HCT116 (cell line): Measurements from ENCODE around the gene PAXIP1. TPM values are rescaled to one million over a fixed set of nuclear protein-coding genes. Genes with fewer than 3 reads are reported as not detected.
A peak's percentile ranks its signal among the peaks of the same experiment; 100 is the strongest.

Experiments used
- ATAC-seq: fragments of 200-7000 bp; cut with Tn5 transposase; 2 replicates; pipeline ENCODE4 v1.9.1; 2020; ENCODE audit warnings: mild to moderate bottlenecking, moderate library complexity
- BruUV-seq: library from RNA; stranded (reverse); fragments of 400-500 nt; replicated peaks from 2 replicates; lab custom pipeline; 2021; lab: Mats Ljungman, UMichigan
- CTCF ChIA-PET: fragments of 300-600 bp; sonication (Branson Sonifier 250); formaldehyde crosslinking; loops from one replicate; lab custom pipeline; 2021; ENCODE audit warnings: antibody characterized with exemption; lab: Charles Lee
- POLR2A ChIA-PET: fragments of 300-600, 350-600 bp; sonication (Branson Sonifier 250); formaldehyde crosslinking; loops from one replicate; lab custom pipeline; 2021; ENCODE audit warnings: antibody characterized with exemption; lab: Charles Lee
- RAD21 ChIA-PET, 2 experiments: fragments of 300-600 bp; sonication (Branson Sonifier 250); formaldehyde crosslinking; loops; one replicate each; lab custom pipeline; 2023; ENCODE audit warnings: low total read pairs in 2 of 2; ENCODE audit not compliant: uncharacterized antibody in 2 of 2, unreplicated experiment in 2 of 2, low non-redundant PET in 1 of 2; lab: Charles Lee
- DNase-seq: peaks from one replicate; pipeline ENCODE4 v3.0.0-alpha.2; 2010; ENCODE audit warnings: low read depth, low spot score
- H2AFZ ChIP-seq: fragments of 200-600 bp; shearing (Covaris generic), sonication (generic); 2 replicates; pipeline ENCODE4 v1.6.1; 2017; ENCODE audit warnings: low read depth, mixed run types, mixed read lengths, antibody characterized with exemption, low read length; ENCODE audit not compliant: poor library complexity, severe bottlenecking
- H3K27ac ChIP-seq: 2 replicates; pipeline ENCODE4 v1.5.1; 2012; ENCODE audit warnings: low read depth, low read length
- H3K27me3 ChIP-seq: fragments of 200-600 bp; sonication (generic); 2 replicates; pipeline ENCODE4 v1.6.1; 2016; ENCODE audit warnings: mixed run types, low read length, mixed read lengths; ENCODE audit not compliant: insufficient read depth
- H3K36me3 ChIP-seq, 2 experiments: fragments of 200-500 bp in 1 of 2; fragments of 200-600 bp in 1 of 2; sonication (Bioruptor generic) in 1 of 2; sonication (generic) in 1 of 2; 2 replicates each; pipeline versions ENCODE4 v1.5.1 to v1.6.1; 2014 to 2016; ENCODE audit warnings: low read length in 2 of 2, inconsistent platforms in 1 of 2, mixed read lengths in 1 of 2, mixed run types in 1 of 2; ENCODE audit not compliant: insufficient read depth in 2 of 2, control insufficient read depth in 1 of 2
- H3K4me1 ChIP-seq, 2 experiments: fragments of 200-600 bp in 1 of 2; sonication (generic) in 1 of 2; 2 replicates each; pipeline versions ENCODE4 v1.5.1 to v1.6.1; 2012 to 2017; ENCODE audit warnings: low read length in 2 of 2, inconsistent platforms in 1 of 2, mild to moderate bottlenecking in 1 of 2, mixed read lengths in 1 of 2, mixed run types in 1 of 2, moderate library complexity in 1 of 2; ENCODE audit not compliant: insufficient read depth in 2 of 2, control insufficient read depth in 1 of 2
- H3K4me2 ChIP-seq: fragments of 200-600 bp; sonication (generic); 2 replicates; pipeline ENCODE4 v1.6.1; 2017; ENCODE audit warnings: mixed run types, low read length, mixed read lengths
- H3K4me3 ChIP-seq, 2 experiments: fragments of 200-600 bp in 1 of 2; sonication (generic) in 1 of 2; replicated peaks in 1 of 2; 2 replicates each; pipeline ENCODE4 v1.5.1; 2011 to 2016; ENCODE audit warnings: low read length in 2 of 2, control low read depth in 1 of 2, low read depth in 1 of 2, mild to moderate bottlenecking in 1 of 2, mixed read lengths in 1 of 2, mixed run types in 1 of 2
- H3K79me2 ChIP-seq: fragments of 200-600 bp; sonication (generic); 2 replicates; pipeline ENCODE4 v1.6.1; 2017; ENCODE audit warnings: mild to moderate bottlenecking, mixed run types, low read length, moderate library complexity, mixed read lengths; ENCODE audit not compliant: insufficient read depth
- H3K9ac ChIP-seq: fragments of 200-600 bp; sonication (generic); 2 replicates; pipeline ENCODE4 v1.6.1; 2016; ENCODE audit warnings: low read length, mixed read lengths
- H3K9me2 ChIP-seq: fragments of 200-600 bp; sonication (generic), shearing (Covaris generic); 2 replicates; pipeline ENCODE4 v1.6.1; 2017; ENCODE audit warnings: mixed run types, mild to moderate bottlenecking, moderate library complexity; ENCODE audit not compliant: insufficient read depth
- H3K9me3 ChIP-seq, 2 experiments: fragments of 200-500 bp in 1 of 2; fragments of 200-600 bp in 1 of 2; sonication (Bioruptor generic) in 1 of 2; sonication (generic) in 1 of 2; 2 replicates each; pipeline ENCODE4 v1.6.1; 2014 to 2017; ENCODE audit warnings: low read length in 2 of 2, mixed read lengths in 2 of 2, inconsistent platforms in 1 of 2, low read depth in 1 of 2, mild to moderate bottlenecking in 1 of 2, mixed run types in 1 of 2, moderate library complexity in 1 of 2; ENCODE audit not compliant: control insufficient read depth in 1 of 2, insufficient read depth in 1 of 2
- H4K20me1 ChIP-seq: fragments of 200-600 bp; sonication (generic), shearing (Covaris generic); 2 replicates; pipeline ENCODE4 v1.6.1; 2017; ENCODE audit warnings: mixed run types, mild to moderate bottlenecking, moderate library complexity; ENCODE audit not compliant: insufficient read depth
- EZH2 ChIP-seq: fragments of 200-600 bp; sonication (generic); IDR thresholded peaks from 2 replicates; pipeline ENCODE4 v1.6.1; 2017; ENCODE audit warnings: antibody characterized with exemption, mixed run types
- RAD21 ChIP-seq: IDR thresholded peaks from 2 replicates; pipeline ENCODE4 v1.6.1; 2012; ENCODE audit warnings: low read depth, mild to moderate bottlenecking
- YY1 ChIP-seq: IDR thresholded peaks from 2 replicates; pipeline ENCODE4 v1.6.1; 2011; ENCODE audit warnings: low read length, low read depth, moderate library complexity, mild to moderate bottlenecking; ENCODE audit not compliant: insufficient replicate concordance; ENCODE audit errors: extremely low read depth
- intact Hi-C: fragments of 100-400 bp; cut with micrococcal nuclease; formaldehyde crosslinking; loops from 2 replicates; pipeline ENCODE4 v1.10.0; 2022
- total RNA-seq: library from RNA; stranded (reverse); gene quantifications from one replicate; pipeline ENCODE4 v1.2.1, GENCODE V29; 2021; ENCODE audit not compliant: unreplicated experiment
- TF ChIP-seq, protein P1 (sequence below): IDR thresholded peaks from 2 replicates; pipeline ENCODE4 v1.6.1; 2012; ENCODE audit warnings: low read depth
- TF ChIP-seq, protein P2 (sequence below), 3 experiments: fragments of 200-600 bp in 1 of 3; sonication (generic) in 1 of 3; IDR thresholded peaks in 2 of 3; conservative IDR thresholded peaks in 1 of 3; 2 replicates each; pipeline ENCODE4 v1.5.1; 2012 to 2017; ENCODE audit warnings: low read depth in 2 of 3, low read length in 2 of 3, antibody characterized with exemption in 1 of 3, borderline replicate concordance in 1 of 3, control low read depth in 1 of 3, mild to moderate bottlenecking in 1 of 3, mixed read lengths in 1 of 3, mixed run types in 1 of 3, moderate library complexity in 1 of 3; ENCODE audit not compliant: insufficient read depth in 1 of 3

PAXIP1 gene
- total RNA-seq, 1 experiment from 2014 or later = 20.4 TPM

DNA sequence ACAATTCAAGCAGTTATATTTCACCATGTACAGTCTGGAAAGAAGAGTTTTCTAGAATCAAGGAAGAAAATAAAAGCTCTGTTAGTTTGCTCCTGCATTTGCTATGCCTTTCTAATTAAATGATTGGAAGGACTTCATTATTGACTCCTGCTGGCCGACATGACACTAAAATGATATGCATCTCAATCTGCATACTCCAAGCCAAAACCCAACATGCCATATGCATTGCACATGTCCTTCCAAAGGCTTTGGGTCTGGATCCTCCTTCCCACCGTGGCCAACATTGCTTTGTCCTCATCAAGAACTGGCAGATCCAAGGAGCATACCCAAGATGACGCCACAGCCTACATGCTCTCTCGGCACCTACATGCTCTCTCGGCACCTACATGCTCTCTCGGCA is 46.5 kb downstream of the PAXIP1 start (continued):
- TF ChIP-seq, protein P1, sequence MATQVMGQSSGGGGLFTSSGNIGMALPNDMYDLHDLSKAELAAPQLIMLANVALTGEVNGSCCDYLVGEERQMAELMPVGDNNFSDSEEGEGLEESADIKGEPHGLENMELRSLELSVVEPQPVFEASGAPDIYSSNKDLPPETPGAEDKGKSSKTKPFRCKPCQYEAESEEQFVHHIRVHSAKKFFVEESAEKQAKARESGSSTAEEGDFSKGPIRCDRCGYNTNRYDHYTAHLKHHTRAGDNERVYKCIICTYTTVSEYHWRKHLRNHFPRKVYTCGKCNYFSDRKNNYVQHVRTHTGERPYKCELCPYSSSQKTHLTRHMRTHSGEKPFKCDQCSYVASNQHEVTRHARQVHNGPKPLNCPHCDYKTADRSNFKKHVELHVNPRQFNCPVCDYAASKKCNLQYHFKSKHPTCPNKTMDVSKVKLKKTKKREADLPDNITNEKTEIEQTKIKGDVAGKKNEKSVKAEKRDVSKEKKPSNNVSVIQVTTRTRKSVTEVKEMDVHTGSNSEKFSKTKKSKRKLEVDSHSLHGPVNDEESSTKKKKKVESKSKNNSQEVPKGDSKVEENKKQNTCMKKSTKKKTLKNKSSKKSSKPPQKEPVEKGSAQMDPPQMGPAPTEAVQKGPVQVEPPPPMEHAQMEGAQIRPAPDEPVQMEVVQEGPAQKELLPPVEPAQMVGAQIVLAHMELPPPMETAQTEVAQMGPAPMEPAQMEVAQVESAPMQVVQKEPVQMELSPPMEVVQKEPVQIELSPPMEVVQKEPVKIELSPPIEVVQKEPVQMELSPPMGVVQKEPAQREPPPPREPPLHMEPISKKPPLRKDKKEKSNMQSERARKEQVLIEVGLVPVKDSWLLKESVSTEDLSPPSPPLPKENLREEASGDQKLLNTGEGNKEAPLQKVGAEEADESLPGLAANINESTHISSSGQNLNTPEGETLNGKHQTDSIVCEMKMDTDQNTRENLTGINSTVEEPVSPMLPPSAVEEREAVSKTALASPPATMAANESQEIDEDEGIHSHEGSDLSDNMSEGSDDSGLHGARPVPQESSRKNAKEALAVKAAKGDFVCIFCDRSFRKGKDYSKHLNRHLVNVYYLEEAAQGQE = no peak
- no peak for TF ChIP-seq YY1

DNA sequence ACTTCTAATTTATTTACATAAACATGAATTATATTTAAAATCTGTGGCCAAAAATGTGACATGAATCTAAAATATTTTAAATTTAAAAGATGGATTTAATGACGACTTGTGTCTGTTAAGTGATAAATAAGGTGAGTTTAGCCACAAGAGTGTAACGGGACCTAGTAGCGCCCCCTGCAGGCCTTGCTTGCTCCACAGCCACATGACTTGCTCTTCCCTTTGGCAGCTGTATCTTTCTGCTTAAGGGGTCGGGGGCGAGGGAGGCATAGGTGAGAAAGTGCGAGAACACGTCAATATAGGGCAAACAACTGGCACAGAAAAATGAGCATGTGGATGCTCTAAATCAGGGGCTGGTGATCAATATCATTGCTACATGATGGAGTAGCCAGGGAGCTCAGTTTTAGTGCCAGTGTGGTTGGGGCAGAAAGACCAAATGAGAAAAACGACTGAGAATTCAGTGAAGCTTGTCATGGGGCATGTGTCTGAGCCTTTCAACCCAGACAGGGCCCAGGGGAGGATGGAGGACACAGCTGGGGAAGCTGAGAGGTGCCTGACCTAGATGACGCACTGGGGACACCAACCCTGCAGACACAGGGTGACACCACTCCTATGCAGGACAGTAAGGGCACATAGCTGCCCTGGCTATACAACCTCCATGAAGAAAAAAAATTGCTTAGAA is 49.8 kb downstream of the PAXIP1 start:
- Histone ChIP-seq H3K4me3 (no peak overlapping the region), H3K27me3 (no peaks in the 10 kb centered on the region), H3K4me2 (no peak overlapping the region), H2AFZ (no peak overlapping the region), H3K4me1 (no peaks in the 10 kb centered on the region), H4K20me1 (no peaks in the 10 kb centered on the region), H3K9me2 (no peaks in the 10 kb centered on the region), H3K36me3 (peaks cover 33 to 35% of the 10 kb centered on the region in 2 experiments; a peak in 3 of 4 replicates), H3K9ac (no peak overlapping the region), H3K79me2 (peaks cover 3% of the 10 kb centered on the region), H3K27ac (no peak overlapping the region), H3K9me3 (no peaks in the 10 kb centered on the region)
- intact Hi-C loops = no loop called here
- no TSS peak for BruUV-seq
- ChIA-PET CTCF (interaction anchor here (0.5 to 2.2 kb wide), 5 partner anchors 8 to 747 kb away, joined by 3 to 12 read pairs (median 3); no protein-coding TSS in a partner anchor), POLR2A (no interaction called here), RAD21 (no interaction called here)
- DNase-seq = peak; percentile 24
- TF ChIP-seq, protein P2, sequence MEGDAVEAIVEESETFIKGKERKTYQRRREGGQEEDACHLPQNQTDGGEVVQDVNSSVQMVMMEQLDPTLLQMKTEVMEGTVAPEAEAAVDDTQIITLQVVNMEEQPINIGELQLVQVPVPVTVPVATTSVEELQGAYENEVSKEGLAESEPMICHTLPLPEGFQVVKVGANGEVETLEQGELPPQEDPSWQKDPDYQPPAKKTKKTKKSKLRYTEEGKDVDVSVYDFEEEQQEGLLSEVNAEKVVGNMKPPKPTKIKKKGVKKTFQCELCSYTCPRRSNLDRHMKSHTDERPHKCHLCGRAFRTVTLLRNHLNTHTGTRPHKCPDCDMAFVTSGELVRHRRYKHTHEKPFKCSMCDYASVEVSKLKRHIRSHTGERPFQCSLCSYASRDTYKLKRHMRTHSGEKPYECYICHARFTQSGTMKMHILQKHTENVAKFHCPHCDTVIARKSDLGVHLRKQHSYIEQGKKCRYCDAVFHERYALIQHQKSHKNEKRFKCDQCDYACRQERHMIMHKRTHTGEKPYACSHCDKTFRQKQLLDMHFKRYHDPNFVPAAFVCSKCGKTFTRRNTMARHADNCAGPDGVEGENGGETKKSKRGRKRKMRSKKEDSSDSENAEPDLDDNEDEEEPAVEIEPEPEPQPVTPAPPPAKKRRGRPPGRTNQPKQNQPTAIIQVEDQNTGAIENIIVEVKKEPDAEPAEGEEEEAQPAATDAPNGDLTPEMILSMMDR (IDR thresholded peaks at IDR 0.05 in 2 of 3, conservative IDR thresholded peaks at IDR 0.05 in 1 of 3; ENCODE audit: borderline replicate concordance in 1 of 3, insufficient read depth in 1 of 3, low read depth in 2 of 3, low read length in 2 of 3) = peak; percentile 43 to 85 (median 77); a peak in 5 of 6 replicates
- TF ChIP-seq EZH2 (no peak), RAD21 (peak; percentile 36)
- ATAC-seq = peak; percentile 80
